K562 (cell line): ENCODE measurements around the gene FKBP8. TPM values are rescaled to one million over a fixed set of nuclear protein-coding genes. Genes with fewer than 3 reads are reported as not detected.

Experiments
- CREM ChIP-seq: IDR thresholded peaks from 2 replicates; pipeline ENCODE4 v1.6.1; 2014; ENCODE audit warnings: antibody characterized with exemption, low read depth
- KHSRP ChIP-seq: fragments of 450-650 bp; IDR thresholded peaks from 2 replicates; pipeline ENCODE4 v1.6.1; 2017
- MEIS2 ChIP-seq: fragments of 450-650 bp; IDR thresholded peaks from 2 replicates; pipeline ENCODE4 v1.6.1; 2014; ENCODE audit warnings: mild to moderate bottlenecking; ENCODE audit not compliant: partially characterized antibody
- MIER1 ChIP-seq: fragments of 450-650 bp; IDR thresholded peaks from 2 replicates; pipeline ENCODE4 v1.6.1; 2016; ENCODE audit warnings: antibody characterized with exemption, mild to moderate bottlenecking, low read depth
- PHF21A ChIP-seq: fragments of 450-650 bp; IDR thresholded peaks from 2 replicates; pipeline ENCODE4 v1.6.1; 2017; ENCODE audit warnings: low read depth, borderline replicate concordance
- POLR3A ChIP-seq: IDR thresholded peaks from 2 replicates; pipeline ENCODE4 v1.6.1; 2011; ENCODE audit warnings: borderline replicate concordance, mild to moderate bottlenecking, moderate library complexity; ENCODE audit not compliant: insufficient read length, insufficient read depth; ENCODE audit errors: extremely low read depth
- POU5F1 ChIP-seq: fragments of 150-350 bp; IDR thresholded peaks from 2 replicates; pipeline ENCODE4 v1.6.1; 2014; ENCODE audit warnings: borderline replicate concordance, low read length, low read depth, mild to moderate bottlenecking; ENCODE audit not compliant: partially characterized antibody
- PYGO2 ChIP-seq: fragments of 450-650 bp; IDR thresholded peaks from 2 replicates; pipeline ENCODE4 v1.6.1; 2016; ENCODE audit warnings: mild to moderate bottlenecking, missing genetic modification characterization, moderate library complexity, missing compliant biosample characterization
- RBM25 ChIP-seq: fragments of 200-400 bp; formaldehyde crosslinking; IDR thresholded peaks from 2 replicates; pipeline ENCODE4 v1.6.1; 2018; ENCODE audit warnings: low read length, low read depth, moderate library complexity; ENCODE audit not compliant: severe bottlenecking
- SMARCC2 ChIP-seq: fragments of 450-650 bp; IDR thresholded peaks from 2 replicates; pipeline ENCODE4 v1.6.1; 2017; ENCODE audit warnings: antibody characterized with exemption, moderate library complexity, mild to moderate bottlenecking, low read depth
- TARDBP ChIP-seq: fragments of 450-650 bp; IDR thresholded peaks from 2 replicates; pipeline ENCODE4 v1.6.1; 2016
- ZC3H8 ChIP-seq: fragments of 450-650 bp; IDR thresholded peaks from 2 replicates; pipeline ENCODE4 v1.6.1; 2017
- ZNF121 ChIP-seq: sonication (generic); formaldehyde crosslinking; conservative IDR thresholded peaks from 2 replicates; pipeline ENCODE4 v1.8.0; 2022; ENCODE audit warnings: missing genetic modification reagents
- ZNF354B ChIP-seq: fragments of 250-450 bp; sonication (Bioruptor Pico); IDR thresholded peaks from 2 replicates; pipeline ENCODE4 v1.4.0; 2020
- polyA plus RNA-seq, 8 experiments: library from polyadenylated mRNA; depleted of rRNA in 4 of 8; stranded (reverse) in 5 of 8; unstranded in 3 of 8; fragments of >200 nt; fragmentation: Nextera tagmentation in 2 of 8; fragmentation: Illumina TruSeq in 1 of 8; extraction: Ambion mirVana in 2 of 8; extraction: Trizol in 1 of 8; gene quantifications; 2 replicates each; pipeline versions ENCODE4 v1.2.1 to v1.2.3, GENCODE V29; 2011 to 2014; ENCODE audit warnings: inconsistent platforms in 1 of 8, missing spikeins in 1 of 8
- total RNA-seq, 7 experiments: library from RNA; depleted of rRNA in 6 of 7; stranded (reverse); fragments of >200 nt in 6 of 7; fragmentation: Illumina TruSeq in 2 of 7; extraction: Trizol in 2 of 7; gene quantifications; 2 replicates each; pipeline versions ENCODE4 v1.2.1 to v1.2.3, GENCODE V29; 2011 to 2021; ENCODE audit warnings: low replicate concordance in 1 of 7
- TF ChIP-seq, protein P1 (sequence below), 2 experiments: fragments of 450-650 bp in 1 of 2; sonication (generic) in 1 of 2; formaldehyde crosslinking; conservative IDR thresholded peaks; 2 replicates each; pipeline versions ENCODE4 v1.4.0 to v1.8.1; 2020 to 2022; ENCODE audit warnings: mild to moderate bottlenecking in 1 of 2, missing genetic modification reagents in 1 of 2
- TF ChIP-seq, protein P2 (sequence below): sonication (generic); formaldehyde crosslinking; IDR thresholded peaks from 2 replicates; pipeline ENCODE4 v1.8.0; 2022; ENCODE audit warnings: missing genetic modification reagents, mild to moderate bottlenecking, borderline replicate concordance
- TF ChIP-seq, protein P3 (sequence below), 2 experiments: IDR thresholded peaks; 2 replicates each; pipeline ENCODE4 v1.6.1; 2011; ENCODE audit warnings: borderline replicate concordance in 1 of 2, control low read depth in 1 of 2, low read depth in 1 of 2, low read length in 1 of 2, mild to moderate bottlenecking in 1 of 2, mixed read lengths in 1 of 2, moderate library complexity in 1 of 2; ENCODE audit not compliant: insufficient read depth in 1 of 2, insufficient read length in 1 of 2, poor library complexity in 1 of 2, severe bottlenecking in 1 of 2; ENCODE audit errors: extremely low read depth in 1 of 2
- TF ChIP-seq, protein P4 (sequence below): fragments of 250-450 bp; sonication (Bioruptor Pico); IDR thresholded peaks from 2 replicates; pipeline ENCODE4 v1.4.0; 2020
- TF ChIP-seq, protein P5 (sequence below): fragments of 450-650 bp; conservative IDR thresholded peaks from 2 replicates; pipeline ENCODE4 v1.6.1; 2016; ENCODE audit warnings: missing genetic modification characterization, low read depth, mild to moderate bottlenecking, missing compliant biosample characterization, moderate library complexity
- TF ChIP-seq, protein P6 (sequence below): fragments of 250-450 bp; sonication (Bioruptor Pico); IDR thresholded peaks from 2 replicates; pipeline ENCODE4 v1.9.0; 2021; ENCODE audit warnings: mild to moderate bottlenecking

Gene FKBP8
- total and polyA plus RNA-seq, 9 of the 15 experiments (the other 6 are each of a cell fraction or from before 2014, with no cell fraction given) = 0.46 to 236 (median 104) TPM

DNA sequence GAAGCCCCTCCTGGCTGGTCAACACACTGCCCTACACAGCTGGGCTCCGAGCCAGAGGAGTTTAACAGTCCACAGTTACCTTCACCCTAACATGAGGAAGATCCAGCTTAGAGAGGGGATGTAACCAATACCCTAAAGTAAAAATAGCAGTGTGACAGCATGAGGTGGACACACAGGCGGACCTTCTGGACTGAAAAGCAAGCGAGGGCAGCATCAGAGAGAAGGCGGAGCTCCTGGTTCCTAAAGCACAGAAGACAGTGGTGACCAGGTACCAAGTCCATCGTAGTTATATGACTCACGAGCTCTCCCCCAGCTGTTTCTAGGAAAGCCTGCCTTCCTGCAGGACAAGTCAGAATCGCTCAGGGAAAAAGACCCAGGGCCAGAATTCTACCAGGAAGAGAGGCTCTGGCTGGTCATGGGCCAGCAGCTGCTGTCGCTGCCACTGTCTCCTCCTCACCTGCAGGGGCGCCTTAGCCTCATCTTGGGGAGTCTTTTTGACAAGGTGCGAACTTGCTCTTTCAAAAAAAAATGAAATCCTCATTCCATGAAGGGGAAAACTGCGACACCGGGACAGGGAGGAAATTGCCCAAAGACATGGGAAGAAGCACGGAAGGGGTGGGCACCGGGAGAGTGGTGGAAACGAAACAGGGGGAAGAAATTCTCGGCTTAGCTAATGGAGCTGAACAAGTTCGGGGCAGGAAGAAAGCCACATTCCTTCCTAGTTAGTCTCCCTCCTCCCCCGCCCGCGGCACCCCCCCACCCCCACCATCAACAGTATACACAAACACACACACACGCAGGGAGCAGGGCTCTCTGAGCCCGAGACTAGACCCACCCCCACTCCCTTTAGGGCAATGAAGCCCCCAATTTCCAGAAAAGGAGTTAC lies 23.2 kb downstream of the FKBP8 start (continued):
- TF ChIP-seq, protein P1, sequence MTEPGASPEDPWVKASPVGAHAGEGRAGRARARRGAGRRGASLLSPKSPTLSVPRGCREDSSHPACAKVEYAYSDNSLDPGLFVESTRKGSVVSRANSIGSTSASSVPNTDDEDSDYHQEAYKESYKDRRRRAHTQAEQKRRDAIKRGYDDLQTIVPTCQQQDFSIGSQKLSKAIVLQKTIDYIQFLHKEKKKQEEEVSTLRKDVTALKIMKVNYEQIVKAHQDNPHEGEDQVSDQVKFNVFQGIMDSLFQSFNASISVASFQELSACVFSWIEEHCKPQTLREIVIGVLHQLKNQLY (CRISPR knock-in tag; conservative IDR thresholded peaks at IDR 0.05) = no peak
- no peak for TF ChIP-seq PHF21A
- TF ChIP-seq, protein P2, sequence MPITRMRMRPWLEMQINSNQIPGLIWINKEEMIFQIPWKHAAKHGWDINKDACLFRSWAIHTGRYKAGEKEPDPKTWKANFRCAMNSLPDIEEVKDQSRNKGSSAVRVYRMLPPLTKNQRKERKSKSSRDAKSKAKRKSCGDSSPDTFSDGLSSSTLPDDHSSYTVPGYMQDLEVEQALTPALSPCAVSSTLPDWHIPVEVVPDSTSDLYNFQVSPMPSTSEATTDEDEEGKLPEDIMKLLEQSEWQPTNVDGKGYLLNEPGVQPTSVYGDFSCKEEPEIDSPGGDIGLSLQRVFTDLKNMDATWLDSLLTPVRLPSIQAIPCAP (CRISPR knock-in tag) = no peak
- TF ChIP-seq, protein P3, sequence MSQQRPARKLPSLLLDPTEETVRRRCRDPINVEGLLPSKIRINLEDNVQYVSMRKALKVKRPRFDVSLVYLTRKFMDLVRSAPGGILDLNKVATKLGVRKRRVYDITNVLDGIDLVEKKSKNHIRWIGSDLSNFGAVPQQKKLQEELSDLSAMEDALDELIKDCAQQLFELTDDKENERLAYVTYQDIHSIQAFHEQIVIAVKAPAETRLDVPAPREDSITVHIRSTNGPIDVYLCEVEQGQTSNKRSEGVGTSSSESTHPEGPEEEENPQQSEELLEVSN (IDR thresholded peaks at IDR 0.05; ENCODE audit: borderline replicate concordance in 1 of 2, extremely low read depth in 1 of 2, insufficient read depth in 1 of 2, insufficient read length in 1 of 2, low read depth in 1 of 2, low read length in 1 of 2, poor library complexity in 1 of 2, severe bottlenecking in 1 of 2) = no peak
- TF ChIP-seq, protein P4, sequence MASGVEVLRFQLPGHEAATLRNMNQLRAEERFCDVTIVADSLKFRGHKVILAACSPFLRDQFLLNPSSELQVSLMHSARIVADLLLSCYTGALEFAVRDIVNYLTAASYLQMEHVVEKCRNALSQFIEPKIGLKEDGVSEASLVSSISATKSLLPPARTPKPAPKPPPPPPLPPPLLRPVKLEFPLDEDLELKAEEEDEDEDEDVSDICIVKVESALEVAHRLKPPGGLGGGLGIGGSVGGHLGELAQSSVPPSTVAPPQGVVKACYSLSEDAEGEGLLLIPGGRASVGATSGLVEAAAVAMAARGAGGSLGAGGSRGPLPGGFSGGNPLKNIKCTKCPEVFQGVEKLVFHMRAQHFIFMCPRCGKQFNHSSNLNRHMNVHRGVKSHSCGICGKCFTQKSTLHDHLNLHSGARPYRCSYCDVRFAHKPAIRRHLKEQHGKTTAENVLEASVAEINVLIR = no peak
- no peak for TF ChIP-seq ZNF354B (CRISPR knock-in tag)
- TF ChIP-seq MEIS2 = peak; percentile 37
- TF ChIP-seq ZNF121 (CRISPR knock-in tag) = no peak
- TF ChIP-seq MIER1 = no peak
- TF ChIP-seq, protein P5, sequence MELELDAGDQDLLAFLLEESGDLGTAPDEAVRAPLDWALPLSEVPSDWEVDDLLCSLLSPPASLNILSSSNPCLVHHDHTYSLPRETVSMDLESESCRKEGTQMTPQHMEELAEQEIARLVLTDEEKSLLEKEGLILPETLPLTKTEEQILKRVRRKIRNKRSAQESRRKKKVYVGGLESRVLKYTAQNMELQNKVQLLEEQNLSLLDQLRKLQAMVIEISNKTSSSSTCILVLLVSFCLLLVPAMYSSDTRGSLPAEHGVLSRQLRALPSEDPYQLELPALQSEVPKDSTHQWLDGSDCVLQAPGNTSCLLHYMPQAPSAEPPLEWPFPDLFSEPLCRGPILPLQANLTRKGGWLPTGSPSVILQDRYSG = no peak
- TF ChIP-seq KHSRP = no peak
- no peak for TF ChIP-seq RBM25
- no peak for TF ChIP-seq PYGO2 (tag)
- TF ChIP-seq, protein P6, sequence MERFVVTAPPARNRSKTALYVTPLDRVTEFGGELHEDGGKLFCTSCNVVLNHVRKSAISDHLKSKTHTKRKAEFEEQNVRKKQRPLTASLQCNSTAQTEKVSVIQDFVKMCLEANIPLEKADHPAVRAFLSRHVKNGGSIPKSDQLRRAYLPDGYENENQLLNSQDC (CRISPR knock-in tag) = no peak
- no peak for TF ChIP-seq POU5F1
- TF ChIP-seq POLR3A = no peak
- no peak for TF ChIP-seq SMARCC2
- TF ChIP-seq TARDBP = no peak
- no peak for TF ChIP-seq ZC3H8
- TF ChIP-seq CREM = peak; percentile 66
